Measurements from ENCODE around the gene DVL1. TPM values are rescaled to one million over a fixed set of nuclear protein-coding genes. Genes with fewer than 3 reads are reported as not detected.
A peak's percentile ranks its signal among the peaks of the same experiment; 100 is the strongest.

DVL1 gene
- polyA plus RNA-seq, 1 experiment = 23.6 TPM

- CTCF ChIA-PET = interaction anchor here (4.2 kb wide), 1 partner anchor 20 kb away, joined by 43 read pairs; the partner anchor contains the start of gene AURKAIP1
- no peak for DNase-seq (ENCODE audit: low read depth)
- no peak for TF ChIP-seq CTCF (IDR thresholded peaks at IDR 0.05; ENCODE audit: insufficient read depth, low read depth, low read length)
- Histone ChIP-seq H3K27me3 (ENCODE audit: control insufficient read depth, insufficient read depth, low read length) (no peaks in the 10 kb centered on the region), H3K36me3 (ENCODE audit: control insufficient read depth, insufficient read depth, low read length) (peaks cover 31% of the 10 kb centered on the region), H3K4me3 (ENCODE audit: low read depth, low read length) (no peak overlapping the region)
- POLR2A ChIA-PET = no interaction called here
Measured at GRCh38 chr1:1353389-1354151, 4.4 kb upstream of the DVL1 start.

GRCh38 chr1:1352786-1353388 is 3.7 kb upstream of the DVL1 start:
- no peak for TF ChIP-seq CTCF (IDR thresholded peaks at IDR 0.05; ENCODE audit: insufficient read depth, low read depth, low read length)
- Histone ChIP-seq H3K36me3 (ENCODE audit: control insufficient read depth, insufficient read depth, low read length) (peaks cover 31% of the 10 kb centered on the region), H3K4me3 (ENCODE audit: low read depth, low read length) (no peak overlapping the region), H3K27me3 (ENCODE audit: control insufficient read depth, insufficient read depth, low read length) (no peaks in the 10 kb centered on the region)
- CTCF ChIA-PET = interaction anchor here (0.6 to 4.2 kb wide), 2 partner anchors 20 to 370 kb away, joined by 3 to 43 read pairs; partner anchors contain the start of gene AURKAIP1
- POLR2A ChIA-PET = no interaction called here
- no peak for DNase-seq (ENCODE audit: low read depth)

GRCh38 chr1:1351511-1352427 is 2.6 kb upstream of the DVL1 start:
- Histone ChIP-seq H3K36me3 (ENCODE audit: control insufficient read depth, insufficient read depth, low read length) (peaks cover 31% of the 10 kb centered on the region), H3K27me3 (ENCODE audit: control insufficient read depth, insufficient read depth, low read length) (no peaks in the 10 kb centered on the region), H3K4me3 (ENCODE audit: low read depth, low read length) (peak overlapping the region; percentile 9)
- TF ChIP-seq CTCF (IDR thresholded peaks at IDR 0.05; ENCODE audit: insufficient read depth, low read depth, low read length) = no peak
- ChIA-PET CTCF (interaction anchor here (0.6 to 4.2 kb wide), 6 partner anchors 21 to 369 kb away, joined by 3 to 43 read pairs (median 3); partner anchors contain the start of gene AURKAIP1), POLR2A (no interaction called here)
- DNase-seq (ENCODE audit: low read depth) = no peak

GRCh38 chr1:1348420-1349255 is 580 bp downstream of the DVL1 start:
- ChIA-PET CTCF (interaction anchor here (0.5 to 3.6 kb wide), 15 partner anchors 9 to 346 kb away, joined by 3 to 46 read pairs (median 4); partner anchors contain the start of genes AURKAIP1 and CCNL2), POLR2A (no interaction called here)
- peak overlapping the region; percentile 78 for H3K4me3 ChIP-seq (ENCODE audit: low read depth, low read length)
- H3K36me3 ChIP-seq (ENCODE audit: control insufficient read depth, insufficient read depth, low read length) = peaks cover 18% of the 10 kb centered on the region
- no peak for TF ChIP-seq CTCF (IDR thresholded peaks at IDR 0.05; ENCODE audit: insufficient read depth, low read depth, low read length)
- DNase-seq (ENCODE audit: low read depth) = no peak
- H3K27me3 ChIP-seq (ENCODE audit: control insufficient read depth, insufficient read depth, low read length) = no peaks in the 10 kb centered on the region
